Caco-2 (cell line): Measurements from ENCODE around the gene PARD6G. TPM values are rescaled to one million over a fixed set of nuclear protein-coding genes. Genes with fewer than 3 reads are reported as not detected.

Experiments
- BruUV-seq: library from RNA; stranded (reverse); fragments of 400-500 nt; replicated peaks from 2 replicates; lab custom pipeline; 2021; lab: Mats Ljungman, UMichigan
- CTCF ChIA-PET: fragments of 300-600 bp; sonication (Branson Sonifier 250); formaldehyde crosslinking; loops from one replicate; lab custom pipeline; 2022; ENCODE audit warnings: antibody characterized with exemption; lab: Charles Lee
- POLR2A ChIA-PET: fragments of 300-600 bp; sonication (Branson Sonifier 250); formaldehyde crosslinking; loops from one replicate; lab custom pipeline; 2022; ENCODE audit warnings: antibody characterized with exemption; lab: Charles Lee
- DNase-seq, 2 experiments: peaks; one replicate each; pipeline versions ENCODE4 v3.0.0 to v3.0.0-alpha.2; 2020 to 2022
- H3K27me3 ChIP-seq: replicated peaks from 2 replicates; pipeline ENCODE4 v1.6.0; 2011; ENCODE audit warnings: low read length; ENCODE audit not compliant: control insufficient read depth, insufficient read depth
- H3K36me3 ChIP-seq: 2 replicates; pipeline ENCODE4 v1.5.1; 2011; ENCODE audit warnings: low read length; ENCODE audit not compliant: control insufficient read depth, insufficient read depth
- H3K4me1 ChIP-seq: fragments of 250-450 bp; sonication (Bioruptor Pico); 2 replicates; pipeline ENCODE4 v1.5.1; 2020; ENCODE audit warnings: mild to moderate bottlenecking
- H3K4me3 ChIP-seq: 2 replicates; pipeline ENCODE4 v1.5.1; 2011; ENCODE audit warnings: low read depth, mild to moderate bottlenecking, control low read depth, low read length
- H3K9me3 ChIP-seq: fragments of 250-450 bp; sonication (Bioruptor Pico); 2 replicates; pipeline ENCODE4 v1.5.1; 2020; ENCODE audit warnings: mild to moderate bottlenecking, moderate library complexity
- H3K27ac Mint-ChIP-seq: one replicate; pipeline ENCODE4 v1.8.0; 2022; ENCODE audit warnings: mixed read lengths; ENCODE audit not compliant: unreplicated experiment
- H3K27me3 Mint-ChIP-seq: one replicate; pipeline ENCODE4 v1.8.0; 2022; ENCODE audit warnings: mixed read lengths; ENCODE audit not compliant: insufficient read depth, unreplicated experiment
- H3K36me3 Mint-ChIP-seq: one replicate; pipeline ENCODE4 v1.8.0; 2022; ENCODE audit warnings: mild to moderate bottlenecking, mixed read lengths; ENCODE audit not compliant: insufficient read depth, unreplicated experiment
- H3K4me1 Mint-ChIP-seq: one replicate; pipeline ENCODE4 v1.8.0; 2022; ENCODE audit warnings: low read depth, mixed read lengths; ENCODE audit not compliant: unreplicated experiment
- H3K4me3 Mint-ChIP-seq: one replicate; pipeline ENCODE4 v1.8.0; 2022; ENCODE audit warnings: mild to moderate bottlenecking, moderate library complexity, mixed read lengths; ENCODE audit not compliant: unreplicated experiment
- H3K9me3 Mint-ChIP-seq: one replicate; pipeline ENCODE4 v1.8.0; 2022; ENCODE audit warnings: mixed read lengths; ENCODE audit not compliant: unreplicated experiment
- CTCF ChIP-seq, 2 experiments: fragments of 200-600 bp in 1 of 2; IDR thresholded peaks; 1 replicate in 1 of 2; 2 replicates in 1 of 2; pipeline versions ENCODE4 v1.5.1 to v1.8.0; 2011 to 2022; ENCODE audit warnings: antibody characterized with exemption in 1 of 2, control low read depth in 1 of 2, inconsistent platforms in 1 of 2, low read depth in 1 of 2, low read length in 1 of 2, mild to moderate bottlenecking in 1 of 2, moderate library complexity in 1 of 2; ENCODE audit not compliant: insufficient read depth in 1 of 2, severe bottlenecking in 1 of 2, unreplicated experiment in 1 of 2
- intact Hi-C: fragments of 100-400 bp; cut with micrococcal nuclease; formaldehyde crosslinking; loops from one replicate; pipeline ENCODE4 v1.10.0; 2022; ENCODE audit not compliant: unreplicated experiment
- total RNA-seq: library from RNA; stranded (reverse); gene quantifications from 2 replicates; pipeline ENCODE4 v1.2.3, GENCODE V29; 2022

The PARD6G gene
- total RNA-seq, 1 experiment from 2014 or later: 1.3 TPM

- no peaks in the 10 kb centered on the region for H3K4me1 ChIP-seq
- H3K4me3 Mint-ChIP-seq: no peak overlapping the region
- H3K9me3 Mint-ChIP-seq: no peaks in the 10 kb centered on the region
- H3K27me3 Mint-ChIP-seq: no peaks in the 10 kb centered on the region
- H3K36me3 Mint-ChIP-seq: no peaks in the 10 kb centered on the region
- no peaks in the 10 kb centered on the region for H3K9me3 ChIP-seq
- H3K4me3 ChIP-seq: no peak overlapping the region
- no peaks in the 10 kb centered on the region for H3K4me1 Mint-ChIP-seq
- no TSS peak for BruUV-seq
- no peak for DNase-seq
- POLR2A ChIA-PET: no interaction called here
- CTCF ChIA-PET: no interaction called here
- no peaks in the 10 kb centered on the region for H3K27me3 ChIP-seq
- no peaks in the 10 kb centered on the region for H3K36me3 ChIP-seq
- no peak for TF ChIP-seq CTCF (IDR thresholded peaks at IDR 0.05; ENCODE audit: insufficient read depth in 1 of 2, low read depth in 1 of 2, low read length in 1 of 2, severe bottlenecking in 1 of 2, unreplicated experiment in 1 of 2)
- no peak overlapping the region for H3K27ac Mint-ChIP-seq
- intact Hi-C loops: no loop called here
Observed at GRCh38 chr18:80184243-80184772, 63.0 kb downstream of the PARD6G start.

- CTCF ChIA-PET: no interaction called here
- no peak overlapping the region for H3K27ac Mint-ChIP-seq
Observed at GRCh38 chr18:80183273-80184050, 63.9 kb downstream of the PARD6G start.

GRCh38 chr18:80182855-80183254 lies 64.5 kb downstream of the PARD6G start:
- H3K9me3 ChIP-seq: no peaks in the 10 kb centered on the region
- ChIA-PET CTCF (no interaction called here), POLR2A (no interaction called here)
- H3K9me3 Mint-ChIP-seq: no peaks in the 10 kb centered on the region
- H3K36me3 ChIP-seq: no peaks in the 10 kb centered on the region
- intact Hi-C loops: no loop called here
- TF ChIP-seq CTCF (IDR thresholded peaks at IDR 0.05; ENCODE audit: insufficient read depth in 1 of 2, low read depth in 1 of 2, low read length in 1 of 2, severe bottlenecking in 1 of 2, unreplicated experiment in 1 of 2): no peak
- H3K4me1 Mint-ChIP-seq: no peaks in the 10 kb centered on the region
- no peak for DNase-seq
- H3K27me3 Mint-ChIP-seq: no peaks in the 10 kb centered on the region
- no TSS peak for BruUV-seq
- H3K27ac Mint-ChIP-seq: no peak overlapping the region
- H3K36me3 Mint-ChIP-seq: no peaks in the 10 kb centered on the region
- H3K27me3 ChIP-seq: no peaks in the 10 kb centered on the region
- H3K4me3 ChIP-seq: no peak overlapping the region
- H3K4me1 ChIP-seq: no peaks in the 10 kb centered on the region
- H3K4me3 Mint-ChIP-seq: no peak overlapping the region

More at GRCh38 chr18:80183273-80184050, 63.9 kb downstream of the PARD6G start:
- no peaks in the 10 kb centered on the region for H3K9me3 Mint-ChIP-seq
- no peaks in the 10 kb centered on the region for H3K4me1 Mint-ChIP-seq
- POLR2A ChIA-PET: no interaction called here
- BruUV-seq: no TSS peak
- no peak for TF ChIP-seq CTCF (IDR thresholded peaks at IDR 0.05; ENCODE audit: insufficient read depth in 1 of 2, low read depth in 1 of 2, low read length in 1 of 2, severe bottlenecking in 1 of 2, unreplicated experiment in 1 of 2)
- no peak overlapping the region for H3K4me3 Mint-ChIP-seq
- intact Hi-C loops: no loop called here
- H3K27me3 ChIP-seq: no peaks in the 10 kb centered on the region
- H3K36me3 Mint-ChIP-seq: no peaks in the 10 kb centered on the region
- no peak for DNase-seq
- no peaks in the 10 kb centered on the region for H3K9me3 ChIP-seq
- no peaks in the 10 kb centered on the region for H3K4me1 ChIP-seq
- H3K27me3 Mint-ChIP-seq: no peaks in the 10 kb centered on the region
- H3K4me3 ChIP-seq: no peak overlapping the region
- no peaks in the 10 kb centered on the region for H3K36me3 ChIP-seq
